HS-27A (cell line): ENCODE results near the gene SCLY.
"Not testable (repeated sequence)": the region's sequence is repeated elsewhere in the genome, so short reads cannot be mapped to it uniquely, and the experiment has no call there.

ENCODE experiments used
- DNase-seq: peaks from one replicate; pipeline ENCODE4 v3.0.0-alpha.2; 2012; ENCODE audit warnings: low read depth, missing footprints

The SCLY gene

GRCh38 chr2:238040918-238041317 lies 19.9 kb upstream of the SCLY start:
- no peak for DNase-seq

DNA sequence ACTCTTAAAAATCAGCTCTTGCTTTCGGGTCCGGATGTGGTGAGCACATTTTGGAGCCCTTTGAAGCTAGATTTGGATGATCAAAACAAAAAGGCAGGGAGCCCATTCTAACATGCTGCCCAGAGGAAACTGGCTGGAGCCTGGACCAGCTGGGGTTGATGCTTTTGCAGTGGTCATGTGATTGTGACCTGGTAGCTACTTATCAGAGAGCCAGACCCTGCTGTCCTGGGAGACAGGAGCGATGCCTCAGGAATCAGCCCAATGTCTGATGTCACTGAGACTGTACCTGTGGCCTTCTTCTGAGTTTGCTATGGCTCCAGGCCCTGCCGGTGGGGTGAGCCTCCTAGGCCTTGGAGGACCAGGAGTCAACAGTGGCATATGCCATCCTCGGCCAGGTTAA lies 18.7 kb upstream of the SCLY start:
- DNase-seq = no peak

DNA sequence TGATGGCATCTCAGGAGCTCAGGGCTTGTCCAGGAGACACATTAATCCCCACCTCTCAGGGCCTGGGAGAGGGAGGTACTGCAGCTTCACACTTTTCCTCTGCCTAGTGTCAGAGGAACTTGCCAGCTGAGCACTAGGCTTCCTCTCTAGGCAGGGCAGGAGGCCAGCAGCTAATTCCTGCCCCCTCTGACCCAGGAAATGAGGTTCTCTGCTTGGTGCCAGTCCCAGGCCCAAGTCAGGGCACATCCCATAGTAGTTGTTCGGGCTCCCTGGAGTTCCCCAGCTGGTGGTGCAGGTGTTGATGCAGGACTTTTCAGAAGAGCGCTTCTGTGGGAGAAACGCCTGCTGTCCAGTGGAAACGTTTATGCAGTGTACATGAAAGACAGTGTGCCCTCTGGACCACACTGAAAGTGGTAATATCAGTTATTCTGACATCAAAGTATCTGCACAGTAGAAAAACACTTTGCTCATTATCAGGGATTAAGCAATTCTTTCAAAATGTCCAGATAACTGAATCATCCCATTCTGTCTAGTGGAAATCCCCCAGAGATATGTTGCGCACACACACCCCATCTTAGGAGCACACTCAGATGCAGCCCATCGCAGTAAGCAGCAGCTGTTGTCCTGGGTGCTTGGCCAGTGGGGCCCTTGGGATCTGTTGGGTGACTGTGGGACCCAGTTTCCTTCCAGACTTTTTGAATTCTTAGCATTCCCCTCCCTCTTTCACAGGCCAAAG lies 17.8 kb upstream of the SCLY start:
- no peak for DNase-seq

GRCh38 chr2:238043851-238044250 lies 16.9 kb upstream of the SCLY start:
- no peak for DNase-seq

GRCh38 chr2:238045575-238045974 lies 15.2 kb upstream of the SCLY start:
- no peak for DNase-seq

DNA sequence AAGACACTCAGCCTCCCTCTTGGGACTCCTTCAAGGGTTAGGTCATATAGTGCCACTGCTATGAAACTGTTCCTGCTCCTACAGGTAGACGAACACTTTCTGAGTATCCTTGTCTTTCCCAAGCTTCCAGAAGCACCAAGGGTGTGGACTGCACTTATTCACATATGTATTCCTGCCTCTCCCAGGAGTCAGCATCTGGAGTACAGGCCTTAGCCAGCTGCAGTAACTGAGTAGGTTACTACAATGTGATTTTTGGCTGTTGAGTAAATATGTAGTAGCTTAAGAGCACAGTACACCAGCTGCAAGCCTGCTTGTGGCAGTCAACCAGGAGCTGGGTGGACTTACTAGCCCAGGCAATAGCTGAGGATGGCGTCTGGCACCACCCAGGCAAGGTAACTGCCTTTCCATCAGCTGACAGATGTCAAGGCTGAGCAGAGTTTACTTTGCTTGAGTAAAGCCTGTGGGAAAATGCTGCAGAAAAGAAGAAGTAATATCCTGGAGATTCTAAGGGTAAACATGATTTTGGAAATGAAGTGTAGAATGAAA lies 14.0 kb upstream of the SCLY start:
- DNase-seq = no peak

GRCh38 chr2:238053191-238053776 lies 7.5 kb upstream of the SCLY start:
- no peak for DNase-seq

DNA sequence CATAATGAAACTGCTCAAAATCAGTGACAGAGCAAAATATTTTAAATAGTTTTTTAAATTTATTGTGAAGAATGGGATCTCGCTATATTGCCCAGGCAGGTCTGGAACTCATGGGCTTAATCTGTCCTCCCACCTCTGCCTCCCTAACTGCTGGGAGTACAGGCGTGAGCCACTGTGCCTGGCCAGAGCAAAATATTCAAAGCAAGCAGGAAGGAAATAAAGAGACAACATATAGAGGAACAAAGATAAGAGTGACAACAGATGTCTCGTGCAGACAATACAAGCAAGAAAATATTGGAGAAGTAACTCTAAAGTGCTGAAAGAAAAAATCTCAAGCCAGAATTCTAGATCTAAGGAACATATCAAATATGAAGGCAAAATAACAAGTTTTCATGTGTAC lies 5.0 kb upstream of the SCLY start:
- DNase-seq = no peak

GRCh38 chr2:238057696-238058575 lies 2.9 kb upstream of the SCLY start:
- DNase-seq = not testable (repeated sequence)

- DNase-seq = no peak
Measured at GRCh38 chr2:238059505-238059904, 1.3 kb upstream of the SCLY start.

DNA sequence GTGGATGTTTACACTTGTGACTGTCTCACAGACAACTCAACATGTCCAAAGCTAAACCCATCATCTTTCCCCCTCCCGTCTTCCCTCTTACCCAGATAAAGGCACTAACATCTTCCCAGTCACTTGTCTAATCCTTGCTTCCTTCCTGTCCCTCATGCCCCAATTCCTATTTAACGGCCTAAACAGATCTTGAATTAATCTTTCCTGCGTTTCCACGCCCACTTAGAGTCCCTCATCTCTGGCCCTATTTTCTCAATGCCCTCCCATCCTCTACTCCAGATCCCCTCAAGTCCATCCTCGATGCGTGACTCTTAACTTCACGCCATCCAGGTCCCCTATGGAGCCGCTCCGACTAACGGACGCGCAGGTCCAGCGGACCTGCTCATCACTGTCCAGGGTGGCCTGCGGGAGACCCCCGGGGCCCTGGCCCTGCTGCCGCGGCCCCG lies 682 bp upstream of the SCLY start:
- DNase-seq = no peak

DNA sequence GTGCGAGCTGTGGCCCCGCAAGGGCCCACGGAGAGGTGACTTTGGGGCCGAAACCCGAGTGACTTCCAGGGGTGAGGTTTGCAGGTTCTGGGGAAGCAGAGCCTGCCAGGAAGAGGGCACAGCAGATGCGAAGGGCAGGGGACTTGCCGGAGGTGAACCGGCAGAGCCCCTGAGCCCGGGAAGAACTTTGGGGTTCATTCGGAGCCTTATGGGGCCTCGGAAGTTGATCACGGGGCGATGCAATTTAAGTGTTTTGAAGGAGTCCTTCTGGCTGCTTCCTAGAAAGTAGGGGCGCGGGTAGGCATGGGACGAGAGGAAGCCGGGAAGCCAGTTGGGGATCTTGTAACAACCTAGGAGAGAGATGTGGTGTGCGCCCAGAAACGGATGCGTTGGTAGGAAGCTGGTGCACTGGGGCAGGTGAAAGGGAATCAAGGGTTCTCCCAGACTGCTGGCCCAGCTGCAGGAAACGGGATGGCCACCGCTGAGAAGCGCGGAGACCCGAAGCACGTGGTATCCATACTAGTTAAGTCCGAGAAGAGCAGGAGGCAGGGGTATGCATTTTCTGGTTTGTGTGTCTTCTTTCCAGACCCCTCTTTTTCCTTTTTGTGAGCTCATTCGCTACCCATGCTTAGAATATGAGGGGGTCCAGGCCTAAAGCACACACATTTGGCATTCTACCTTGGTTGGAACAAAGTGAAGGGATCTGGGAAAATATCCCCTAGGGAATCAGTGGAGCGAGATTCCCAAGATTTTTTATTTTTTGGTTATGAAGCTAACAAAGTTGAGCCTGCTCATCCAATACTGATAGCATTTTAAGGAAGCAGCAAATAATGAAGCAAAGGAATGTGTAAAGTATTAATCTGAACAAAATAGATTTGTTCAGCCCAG lies 758 bp downstream of the SCLY start:
- DNase-seq = no peak

- DNase-seq = no peak
Measured at GRCh38 chr2:238063414-238064189, 2.8 kb downstream of the SCLY start.

DNA sequence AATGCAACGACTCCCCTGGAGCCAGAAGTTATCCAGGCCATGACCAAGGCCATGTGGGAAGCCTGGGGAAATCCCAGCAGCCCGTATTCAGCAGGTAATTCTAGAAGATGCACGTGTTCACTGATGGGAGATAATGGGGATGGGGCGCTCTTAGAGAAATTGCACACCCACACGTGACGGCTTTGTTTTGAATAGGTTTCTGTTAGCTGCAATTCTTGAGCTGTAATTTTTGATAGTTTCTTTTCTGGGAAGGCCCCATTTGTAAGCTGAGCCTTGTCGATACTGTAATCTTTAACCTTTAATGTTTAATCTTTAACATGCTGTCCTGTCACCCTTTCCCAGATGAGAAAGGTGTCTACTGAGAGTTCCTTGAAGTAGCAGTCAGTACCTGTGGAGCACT lies 3.6 kb downstream of the SCLY start:
- no peak for DNase-seq

DNA sequence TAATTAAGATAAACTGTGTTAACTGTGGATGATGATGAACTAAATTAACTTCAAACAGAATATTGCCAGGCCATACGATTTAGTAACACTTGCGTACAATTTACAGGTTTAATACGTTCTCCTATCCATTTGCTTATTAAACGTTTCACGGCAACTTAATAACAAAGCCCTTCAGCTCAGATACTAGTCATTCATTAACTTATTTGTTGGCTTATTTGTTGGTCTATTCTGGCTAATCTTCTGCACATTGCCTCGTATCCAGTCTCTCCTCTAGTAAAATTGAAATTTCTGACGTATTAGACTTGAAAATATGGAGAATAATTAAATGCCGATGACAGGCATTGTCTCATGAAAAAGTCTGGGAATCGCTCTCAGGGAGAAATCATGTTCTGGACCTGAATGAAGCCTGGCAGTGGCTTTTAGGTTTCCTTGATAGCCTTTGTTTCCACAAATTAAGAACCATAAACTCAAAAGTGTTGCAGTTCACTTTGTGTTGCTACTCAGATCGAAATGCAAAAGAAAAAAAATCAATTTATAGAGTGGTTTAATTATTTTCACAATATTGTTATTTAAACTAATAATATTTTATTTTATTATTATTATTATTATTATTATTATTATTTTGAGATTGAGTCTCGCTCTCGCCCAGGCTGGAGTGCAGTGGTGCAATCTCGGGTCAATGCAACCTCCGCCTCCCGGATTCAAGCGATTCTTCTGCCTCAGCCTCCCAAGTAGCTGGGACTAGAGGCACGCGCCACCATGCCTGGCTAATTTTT lies 4.5 kb downstream of the SCLY start:
- no peak for DNase-seq

DNA sequence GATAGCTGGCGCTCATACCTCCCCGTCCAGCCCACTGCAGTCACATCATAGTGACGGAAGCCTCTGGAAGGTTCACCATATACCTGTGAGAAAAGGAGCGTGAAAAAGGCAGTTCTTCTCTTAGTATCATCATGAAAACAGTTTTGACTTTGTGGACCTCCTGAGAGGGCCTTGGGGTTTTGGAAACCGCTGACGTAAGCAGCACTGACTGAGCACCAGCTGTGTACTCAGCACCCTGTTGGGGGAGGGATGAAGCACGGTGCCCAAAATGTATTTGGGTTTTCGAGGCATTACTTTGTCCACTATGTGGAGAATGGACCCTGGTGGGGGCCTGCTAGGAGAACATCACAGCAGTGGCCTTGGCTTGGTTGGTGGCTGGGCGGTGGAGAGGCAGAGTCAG lies 5.4 kb downstream of the SCLY start:
- DNase-seq = no peak

DNA sequence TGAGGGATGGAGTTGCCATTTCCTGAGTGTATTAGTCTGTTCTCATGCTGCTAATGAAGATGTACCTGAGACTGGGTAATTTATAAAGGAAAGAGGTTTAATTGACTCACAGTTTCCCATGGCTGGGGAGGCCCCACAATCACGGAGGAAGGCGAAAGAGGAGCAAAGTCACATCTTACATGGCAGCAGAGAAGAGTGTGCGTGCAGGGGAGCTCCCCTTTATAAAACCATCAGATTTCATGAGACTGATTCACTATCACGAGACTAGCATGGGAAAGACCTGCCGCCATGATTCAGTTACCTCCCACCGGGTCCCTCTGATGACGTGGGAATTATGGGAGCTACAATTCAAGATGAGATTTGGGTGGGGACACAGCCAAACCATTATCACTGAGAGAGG lies 5.9 kb downstream of the SCLY start:
- not testable (repeated sequence) for DNase-seq

- DNase-seq = no peak
Measured at GRCh38 chr2:238067939-238068338, 7.1 kb downstream of the SCLY start.

- no peak for DNase-seq
Measured at GRCh38 chr2:238069021-238069709, 8.4 kb downstream of the SCLY start.
